SK-N-SH (cell line): ENCODE measurements around the gene DNAJB12. TPM values are rescaled to one million over a fixed set of nuclear protein-coding genes. Genes with fewer than 3 reads are reported as not detected.

Source experiments
- FOXM1 ChIP-seq: IDR thresholded peaks from 2 replicates; pipeline ENCODE4 v1.4.0; 2012; ENCODE audit warnings: low read depth, mild to moderate bottlenecking
- RFX5 ChIP-seq: IDR thresholded peaks from 2 replicates; pipeline ENCODE4 v1.6.1; 2012; ENCODE audit warnings: mild to moderate bottlenecking, improper control_type of control experiment, low read length
- polyA plus RNA-seq, 3 experiments: library from polyadenylated mRNA; depleted of rRNA; stranded (reverse); fragments of >200 nt; gene quantifications; 2 replicates each; pipeline ENCODE4 v1.2.3, GENCODE V29; 2012
- small RNA-seq, 7 experiments: library from RNA; depleted of rRNA; stranded (forward); fragments of <200 nt; gene quantifications; one replicate each; pipeline ENCODE3, GENCODE V24; 2012

DNAJB12 gene
- polyA plus RNA-seq, 1 of the 3 experiments (the other 2 are of a cell fraction): 25.8 TPM

- TF ChIP-seq FOXM1 (no peak), RFX5 (no peak)
Measured at GRCh38 chr10:72283131-72283530, 71.6 kb downstream of the DNAJB12 start (continued).

Small RNAs within 50 kb of the gene (small RNA-seq; reads per million reads assigned to genes)
- 0 reads per million in 7 experiments for gene RNU6-805P

Other genes starting within 250 kb of the DNAJB12 start
- gene ANAPC16, start 138.9 kb downstream of the DNAJB12 start, polyA plus RNA-seq (2012; rRNA removed): 45.2 and 65.7 TPM in 2 replicates
- gene ASCC1, start 138.6 kb downstream of the DNAJB12 start, polyA plus RNA-seq (2012; rRNA removed): 15.0 and 19.5 TPM in 2 replicates
- 24.9 and 30.4 TPM in 2 replicates for gene DDIT4, start 81.0 kb downstream of the DNAJB12 start, polyA plus RNA-seq (2012; rRNA removed)